Keratinocyte (primary cell): ENCODE measurements around the gene CCDC102A. TPM values are rescaled to one million over a fixed set of nuclear protein-coding genes. Genes with fewer than 3 reads are reported as not detected.

Experiments
- DNase-seq: peaks from one replicate; pipeline ENCODE4 v3.0.0-alpha.2; 2011; ENCODE audit warnings: low read depth, missing footprints, low spot score
- FAIRE-seq: peaks from 2 replicates; lab custom pipeline; 2011; peaks lifted over from hg19 to GRCh38; lab: Jason Lieb, UNC
- H2AFZ ChIP-seq: 2 replicates; pipeline ENCODE4 v1.6.0; 2012; ENCODE audit warnings: low read length, control low read depth, inconsistent platforms; ENCODE audit not compliant: control insufficient read depth
- H3K27ac ChIP-seq: 2 replicates; pipeline ENCODE4 v1.5.1; 2011; ENCODE audit warnings: low read length; ENCODE audit not compliant: control insufficient read depth, insufficient read depth
- H3K27me3 ChIP-seq: 3 replicates; pipeline ENCODE4 v1.6.0; 2011; ENCODE audit warnings: low read length; ENCODE audit not compliant: control insufficient read depth, insufficient read depth; ENCODE audit errors: extremely low read depth
- H3K36me3 ChIP-seq, 2 experiments: 2 replicates in 1 of 2; 3 replicates in 1 of 2; pipeline ENCODE4 v1.5.1; 2011; ENCODE audit warnings: low read length in 2 of 2, mild to moderate bottlenecking in 1 of 2; ENCODE audit not compliant: control insufficient read depth in 2 of 2, insufficient read depth in 2 of 2; ENCODE audit errors: extremely low read depth in 1 of 2
- H3K4me1 ChIP-seq: 3 replicates; pipeline ENCODE4 v1.5.1; 2011; ENCODE audit warnings: low read length; ENCODE audit not compliant: control insufficient read depth, insufficient read depth; ENCODE audit errors: extremely low read depth
- H3K4me2 ChIP-seq: 3 replicates; pipeline ENCODE4 v1.6.0; 2011; ENCODE audit warnings: low read depth, low read length; ENCODE audit not compliant: control insufficient read depth, insufficient read depth; ENCODE audit errors: extremely low read depth
- H3K4me3 ChIP-seq, 3 experiments: fragments of 200-600 bp in 1 of 3; sonication (generic) in 1 of 3; 2 replicates in 2 of 3; 3 replicates in 1 of 3; pipeline ENCODE4 v1.5.1; 2011 to 2016; ENCODE audit warnings: low read length in 3 of 3, mild to moderate bottlenecking in 3 of 3, control low read depth in 2 of 3, inconsistent platforms in 1 of 3, low read depth in 1 of 3, mixed read lengths in 1 of 3, mixed run types in 1 of 3, moderate library complexity in 1 of 3; ENCODE audit not compliant: control insufficient read depth in 2 of 3, insufficient read depth in 2 of 3; ENCODE audit errors: extremely low read depth in 1 of 3
- H3K79me2 ChIP-seq: 2 replicates; pipeline ENCODE4 v1.6.0; 2012; ENCODE audit warnings: low read length; ENCODE audit not compliant: control insufficient read depth, insufficient read depth
- H3K9ac ChIP-seq: 3 replicates; pipeline ENCODE4 v1.6.0; 2011; ENCODE audit warnings: low read length; ENCODE audit not compliant: control insufficient read depth, insufficient read depth; ENCODE audit errors: extremely low read depth
- H3K9me1 ChIP-seq: 3 replicates; pipeline ENCODE4 v1.6.0; 2011; ENCODE audit warnings: low read length; ENCODE audit not compliant: control insufficient read depth, insufficient read depth; ENCODE audit errors: extremely low read depth
- H3K9me3 ChIP-seq: 2 replicates; pipeline ENCODE4 v1.5.1; 2012; ENCODE audit warnings: low read depth, low read length; ENCODE audit not compliant: control insufficient read depth
- H4K20me1 ChIP-seq: 3 replicates; pipeline ENCODE4 v1.6.0; 2011; ENCODE audit warnings: low read length; ENCODE audit not compliant: control insufficient read depth, insufficient read depth; ENCODE audit errors: extremely low read depth
- CTCF ChIP-seq, 3 experiments: IDR thresholded peaks in 1 of 3; conservative IDR thresholded peaks in 1 of 3; optimal IDR thresholded peaks in 1 of 3; 2 replicates in 2 of 3; 3 replicates in 1 of 3; pipeline versions ENCODE3 to v1.5.1; 2011; ENCODE audit warnings: low read length in 3 of 3, mild to moderate bottlenecking in 3 of 3, moderate library complexity in 2 of 3, control low read depth in 1 of 3, inconsistent platforms in 1 of 3; ENCODE audit not compliant: insufficient read depth in 2 of 3; ENCODE audit errors: extremely low read depth in 1 of 3
- EZH2 ChIP-seq: IDR thresholded peaks from one replicate; pipeline ENCODE4 v1.6.1; 2012; ENCODE audit warnings: inconsistent platforms, mild to moderate bottlenecking, low read length, moderate library complexity
- dilution Hi-C: fragments of 300-500 bp; cut with MboI; formaldehyde crosslinking; loops from one replicate; pipeline ENCODE4 v1.7.0; 2020; ENCODE audit warnings: low sequenced_read_pairs; ENCODE audit not compliant: extremely low pct_ligation_motif_present
- polyA plus RNA-seq, 5 experiments: library from polyadenylated mRNA; depleted of rRNA in 3 of 5; stranded (reverse) in 3 of 5; stranded (forward) in 1 of 5; unstranded in 1 of 5; fragments of >200 nt; gene quantifications; 1 replicate in 1 of 5; 2 replicates in 3 of 5; 3 replicates in 1 of 5; pipeline versions ENCODE4 v1.2.1 to v1.2.3, GENCODE V29; 2011 to 2012; ENCODE audit warnings: missing spikeins in 2 of 5, low read depth in 1 of 5, low replicate concordance in 1 of 5

CCDC102A gene
- polyA plus RNA-seq, 1 donor (not counting 4 experiments of a cell fraction or from before 2014, with no cell fraction given): 2.2 TPM

GRCh38 chr16:57538235-57538721 is 1.9 kb upstream of the CCDC102A start:
- dilution Hi-C loops: no loop called here
- Histone ChIP-seq H3K9me3 (no peaks in the 10 kb centered on the region), H3K9ac (no peak overlapping the region), H3K4me3 (no peak overlapping the region), H3K4me1 (peaks cover 24% of the 10 kb centered on the region), H3K9me1 (peaks cover 3% of the 10 kb centered on the region), H3K36me3 (no peaks in the 10 kb centered on the region), H3K27ac (no peak overlapping the region), H2AFZ (no peak overlapping the region), H4K20me1 (no peaks in the 10 kb centered on the region), H3K4me2 (no peak overlapping the region), H3K79me2 (no peaks in the 10 kb centered on the region), H3K27me3 (no peaks in the 10 kb centered on the region)
- TF ChIP-seq CTCF (optimal IDR thresholded peaks at IDR 0.05 in 1 of 3, IDR thresholded peaks at IDR 0.05 in 1 of 3, conservative IDR thresholded peaks at IDR 0.05 in 1 of 3; ENCODE audit: extremely low read depth in 1 of 3, insufficient read depth in 2 of 3, low read length in 3 of 3): no peak
- TF ChIP-seq EZH2: no peak
- DNase-seq (no peak), FAIRE-seq (no peak)

- no peak for DNase-seq
- no peak overlapping the region for H3K4me3 ChIP-seq
- no peak for TF ChIP-seq CTCF (optimal IDR thresholded peaks at IDR 0.05 in 1 of 3, IDR thresholded peaks at IDR 0.05 in 1 of 3, conservative IDR thresholded peaks at IDR 0.05 in 1 of 3; ENCODE audit: extremely low read depth in 1 of 3, insufficient read depth in 2 of 3, low read length in 3 of 3)
- no peak for TF ChIP-seq EZH2
- H3K9ac ChIP-seq: no peak overlapping the region
- no peaks in the 10 kb centered on the region for H3K79me2 ChIP-seq
- H2AFZ ChIP-seq: no peak overlapping the region
- H3K4me1 ChIP-seq: peaks cover 25% of the 10 kb centered on the region
- peaks cover 3% of the 10 kb centered on the region for H3K9me1 ChIP-seq
- dilution Hi-C loops: no loop called here
- H3K9me3 ChIP-seq: no peaks in the 10 kb centered on the region
- no peaks in the 10 kb centered on the region for H4K20me1 ChIP-seq
- no peak overlapping the region for H3K4me2 ChIP-seq
- no peaks in the 10 kb centered on the region for H3K27me3 ChIP-seq
- no peak for FAIRE-seq
- no peaks in the 10 kb centered on the region for H3K36me3 ChIP-seq
- H3K27ac ChIP-seq: no peak overlapping the region
These were observed 1.3 kb upstream of the CCDC102A start for GRCh38 chr16:57537581-57538234.
